CD4-positive, alpha-beta T cell treated with Interleukin-15 for 1 hour (primary cell): Measurements from ENCODE around the gene TMEM145.
"Not testable (repeated sequence)": the region's sequence is repeated elsewhere in the genome, so short reads cannot be mapped to it uniquely, and the experiment has no call there.

Experiments
- DNase-seq: peaks from one replicate; pipeline ENCODE4 v3.0.0-alpha.2; 2020

The TMEM145 gene

GRCh38 chr19:42316223-42317211, 3.4 kb downstream of the TMEM145 start:
- DNase-seq = no peak

GRCh38 chr19:42317535-42317934, 4.4 kb downstream of the TMEM145 start:
- no peak for DNase-seq

GRCh38 chr19:42322305-42322704, 9.2 kb downstream of the TMEM145 start:
- no peak for DNase-seq

- DNase-seq = no peak
Observed at GRCh38 chr19:42323473-42323851, 10.4 kb downstream of the TMEM145 start.

- no peak for DNase-seq
Observed at GRCh38 chr19:42323852-42324654, 10.9 kb downstream of the TMEM145 start.

DNA sequence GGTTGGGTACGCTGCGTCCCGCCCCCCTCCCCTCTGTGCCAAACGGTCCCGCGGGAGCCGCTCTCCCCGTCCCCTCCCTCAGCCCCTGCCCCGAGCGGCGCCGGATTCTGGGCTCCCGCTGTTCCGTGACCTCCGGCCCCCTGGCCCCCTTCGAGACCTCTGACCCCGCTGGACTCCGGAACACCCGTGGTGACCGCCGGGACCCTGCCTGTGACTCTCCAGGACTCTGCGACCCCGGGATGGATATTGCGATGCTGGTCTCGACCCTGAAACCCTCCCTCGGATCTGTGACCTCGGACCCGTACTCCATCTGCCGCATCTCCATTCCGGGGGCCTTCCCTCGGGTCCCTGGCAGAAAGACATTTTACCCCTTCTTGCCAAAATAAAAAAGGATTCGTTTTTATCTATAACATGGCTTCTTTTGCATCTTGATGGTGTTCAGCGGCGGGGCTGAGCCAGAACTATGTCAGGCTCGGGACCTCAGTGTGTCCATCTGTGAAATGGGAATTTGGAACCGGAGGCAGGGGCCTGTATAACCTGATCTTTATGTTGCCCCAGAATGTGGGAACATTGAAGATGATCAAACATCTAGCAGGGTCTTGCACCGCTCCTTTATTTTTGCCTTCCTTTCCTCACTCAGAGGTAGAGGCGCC, 11.7 kb downstream of the TMEM145 start:
- DNase-seq = no peak

DNA sequence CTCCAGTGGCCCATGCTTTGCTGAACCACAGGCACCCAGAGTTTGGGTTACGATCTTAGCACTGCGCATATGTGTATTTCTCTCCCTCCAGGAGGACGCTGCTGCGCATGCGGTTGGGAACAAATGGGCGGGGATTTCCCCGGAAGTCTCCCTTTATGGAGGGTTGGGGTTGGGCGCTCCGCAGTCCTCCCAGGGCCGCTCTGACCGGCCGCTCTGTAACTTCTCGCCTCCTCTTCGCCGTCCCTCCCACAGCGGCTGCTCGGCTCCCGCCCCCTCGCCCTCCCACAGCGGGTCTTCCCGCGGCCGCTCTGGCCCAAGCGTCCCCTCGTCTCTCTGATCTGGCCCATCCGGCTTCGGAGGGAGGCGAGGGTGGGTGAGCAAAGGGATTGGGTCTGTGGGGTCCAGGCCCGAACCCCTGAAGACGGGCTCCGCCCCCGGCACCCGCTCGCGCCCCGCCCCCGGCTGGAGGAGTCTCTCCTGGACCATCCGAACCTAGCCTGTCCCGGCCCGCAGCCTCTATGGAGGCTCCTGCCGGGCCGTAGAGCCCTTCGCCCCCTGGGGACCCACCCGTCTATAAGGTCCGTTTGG, 12.3 kb downstream of the TMEM145 start, which contains the start of gene MEGF8:
TSS of gene MEGF8 (plus strand) at position 328 of the 588 bp plus-strand sequence. CDS start 609 bp downstream, outside the sequence.
- peak; percentile 99 for DNase-seq

GRCh38 chr19:42325896-42326771, 13.0 kb downstream of the TMEM145 start:
- DNase-seq = no peak

DNA sequence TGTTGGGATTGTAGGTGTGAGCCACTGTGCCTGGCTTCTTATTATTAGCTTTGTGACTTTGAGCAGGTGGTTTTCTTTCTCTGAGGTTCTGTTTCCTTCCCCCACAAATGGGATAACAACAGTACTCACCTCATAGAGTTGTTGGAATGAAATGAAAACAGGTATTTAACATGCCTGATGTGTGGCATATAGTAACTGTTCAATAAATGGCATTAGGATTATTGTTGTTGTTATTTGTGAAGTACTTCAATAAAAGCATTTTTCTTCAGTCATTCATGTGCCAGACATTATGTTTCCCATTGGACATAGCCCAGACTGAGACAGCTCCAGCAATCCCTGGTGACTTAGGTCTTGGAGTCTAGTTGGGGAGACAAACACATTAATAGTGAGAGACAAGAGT, 13.9 kb downstream of the TMEM145 start:
- no peak for DNase-seq

GRCh38 chr19:42327381-42327780, 14.3 kb downstream of the TMEM145 start:
- no peak for DNase-seq

DNA sequence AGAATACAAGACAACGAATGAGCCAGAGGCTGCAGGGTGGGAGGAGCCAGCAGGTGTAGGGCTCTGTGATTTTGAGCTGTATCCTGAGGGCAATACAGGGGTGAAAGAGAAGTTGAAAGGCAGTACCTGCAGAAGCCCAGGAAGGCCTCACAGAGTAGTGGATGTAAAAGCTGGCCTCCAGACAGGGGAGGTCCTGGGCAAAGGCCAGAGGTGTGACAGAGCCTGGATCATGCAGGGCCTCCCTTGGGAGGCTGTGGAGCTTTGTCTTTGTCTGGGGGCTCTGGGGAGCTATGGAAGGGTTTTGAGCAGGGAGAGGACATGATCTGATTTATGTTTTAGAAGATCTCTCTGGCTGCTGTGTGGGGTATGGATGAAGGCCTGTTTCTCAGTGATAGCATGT, 15.0 kb downstream of the TMEM145 start:
- DNase-seq = no peak

DNA sequence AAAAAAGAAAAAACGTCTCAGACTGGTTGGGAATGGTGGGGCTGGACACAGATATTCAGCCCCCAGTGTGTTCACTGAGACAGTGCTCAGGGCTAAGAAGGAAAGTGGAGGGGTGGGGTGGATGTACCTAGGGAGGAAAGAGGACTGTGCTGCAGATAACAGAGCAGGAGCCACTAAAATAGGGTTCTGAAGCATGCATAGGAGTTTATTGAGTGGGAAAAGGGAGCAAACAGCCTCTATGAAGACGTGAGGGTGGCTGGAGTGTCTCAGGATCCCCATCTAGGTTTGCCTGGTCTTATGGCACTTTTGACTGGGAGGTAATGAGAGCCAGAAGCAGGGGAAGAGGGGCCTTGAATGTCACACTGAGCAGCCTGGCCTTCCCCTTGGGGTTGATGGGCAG, 15.7 kb downstream of the TMEM145 start:
- DNase-seq = no peak

DNA sequence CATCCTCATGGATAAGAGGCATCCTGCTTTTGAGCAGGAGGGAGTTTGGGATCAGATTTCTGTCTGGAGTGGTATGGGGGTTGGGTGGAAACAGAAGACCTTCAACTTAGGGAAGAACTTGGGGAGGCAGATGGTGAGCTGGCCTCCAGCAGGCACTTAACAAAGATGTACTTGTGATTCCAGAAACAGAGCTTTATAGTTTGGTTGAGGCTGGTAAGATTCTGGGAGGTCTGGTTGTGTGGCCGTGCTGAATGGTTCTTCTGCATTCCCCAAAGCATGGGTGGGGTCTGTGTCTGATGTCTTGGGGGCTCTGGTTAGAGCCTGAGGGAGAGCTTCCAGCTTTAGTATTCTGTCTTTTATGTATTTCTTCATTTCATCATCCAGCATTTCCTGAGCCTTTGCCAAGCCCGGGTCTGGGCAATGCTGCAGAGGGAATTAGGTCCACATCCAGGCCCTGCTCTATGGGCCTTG, 17.2 kb downstream of the TMEM145 start:
- DNase-seq = no peak

- DNase-seq = not testable (repeated sequence)
Observed at GRCh38 chr19:42331333-42331732, 18.2 kb downstream of the TMEM145 start.

- DNase-seq = no peak
Observed at GRCh38 chr19:42332059-42332458, 18.9 kb downstream of the TMEM145 start.

DNA sequence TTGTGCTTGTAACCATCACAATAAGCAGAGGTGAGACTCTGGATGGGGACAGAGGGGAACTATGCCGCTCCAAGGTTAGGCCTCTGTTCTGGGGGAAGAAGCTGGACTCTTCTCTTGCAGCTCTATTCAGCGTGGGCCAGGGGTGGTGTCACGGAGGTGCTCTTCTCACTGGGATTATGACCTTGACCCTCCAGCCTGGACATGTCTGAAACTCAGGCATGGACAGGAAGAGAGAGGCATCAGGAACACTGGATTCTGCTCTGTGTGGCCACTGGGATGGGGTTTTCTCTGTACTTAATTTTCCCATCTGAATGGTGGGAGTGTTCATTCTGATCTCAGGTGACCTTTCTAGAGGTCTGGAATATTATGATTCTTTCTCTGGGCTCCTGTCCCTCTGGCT, 19.9 kb downstream of the TMEM145 start:
- no peak for DNase-seq

DNA sequence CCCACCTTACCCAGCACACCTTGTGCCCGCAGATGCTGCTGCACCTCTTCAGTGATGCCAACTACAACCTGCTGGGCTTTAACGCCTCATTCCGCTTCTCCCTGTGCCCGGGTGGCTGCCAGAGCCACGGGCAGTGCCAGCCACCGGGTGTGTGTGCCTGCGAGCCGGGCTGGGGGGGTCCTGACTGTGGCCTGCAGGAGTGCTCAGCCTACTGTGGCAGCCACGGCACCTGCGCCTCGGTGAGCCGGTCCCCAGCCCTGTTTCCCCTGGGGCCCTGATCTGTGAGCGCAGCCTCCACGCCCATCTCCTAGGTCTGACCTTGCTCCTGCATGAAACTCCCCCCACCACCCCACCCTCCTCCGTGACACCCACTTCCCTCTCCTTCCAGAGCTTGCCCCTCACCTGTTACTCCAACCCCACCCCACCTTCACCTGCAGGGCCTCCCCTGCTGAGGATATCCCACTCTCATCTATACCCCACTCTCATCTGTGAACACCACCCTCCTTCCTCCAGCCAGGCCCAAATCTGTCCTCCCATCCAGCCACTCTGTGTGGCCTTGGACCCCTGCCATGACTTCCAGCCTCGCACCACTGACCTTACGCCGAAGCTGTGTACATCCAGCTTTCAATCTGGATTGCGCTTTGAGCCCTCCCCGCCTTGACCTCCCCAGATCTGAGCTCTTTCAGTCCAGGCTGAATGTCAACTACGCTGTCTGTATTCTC, 21.0 kb downstream of the TMEM145 start:
- DNase-seq = no peak

DNA sequence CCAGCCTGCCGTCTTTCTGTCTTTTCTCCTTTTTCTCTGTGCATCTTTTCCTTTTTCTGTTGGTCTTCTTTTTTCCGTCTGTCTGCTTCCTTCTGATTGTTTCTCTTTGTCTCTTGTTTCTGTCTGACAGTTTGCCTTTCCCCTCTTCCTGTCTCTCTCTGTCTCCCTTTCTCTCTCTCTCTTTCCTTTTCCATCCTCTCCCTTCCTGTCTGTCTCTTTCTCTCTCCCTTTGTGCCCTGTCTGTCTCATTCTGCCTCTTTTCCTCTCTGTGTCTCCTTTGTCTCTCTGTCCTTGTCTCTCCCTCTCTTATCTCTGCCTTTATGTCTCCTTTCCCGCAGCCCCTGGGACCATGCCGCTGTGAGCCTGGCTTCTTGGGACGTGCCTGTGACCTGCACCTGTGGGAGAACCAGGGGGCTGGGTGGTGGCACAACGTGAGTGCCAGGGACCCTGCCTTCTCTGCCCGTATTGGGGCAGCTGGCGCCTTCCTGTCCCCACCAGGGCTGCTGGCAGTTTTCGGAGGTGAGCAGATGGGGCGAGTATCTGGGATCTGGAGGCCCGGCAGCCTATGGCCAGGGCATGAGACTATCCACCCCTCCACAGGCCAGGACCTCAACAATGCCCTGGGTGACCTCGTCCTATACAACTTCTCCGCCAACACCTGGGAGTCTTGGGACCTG, 21.7 kb downstream of the TMEM145 start:
- no peak for DNase-seq

- no peak for DNase-seq
Observed at GRCh38 chr19:42335374-42335936, 22.3 kb downstream of the TMEM145 start.

DNA sequence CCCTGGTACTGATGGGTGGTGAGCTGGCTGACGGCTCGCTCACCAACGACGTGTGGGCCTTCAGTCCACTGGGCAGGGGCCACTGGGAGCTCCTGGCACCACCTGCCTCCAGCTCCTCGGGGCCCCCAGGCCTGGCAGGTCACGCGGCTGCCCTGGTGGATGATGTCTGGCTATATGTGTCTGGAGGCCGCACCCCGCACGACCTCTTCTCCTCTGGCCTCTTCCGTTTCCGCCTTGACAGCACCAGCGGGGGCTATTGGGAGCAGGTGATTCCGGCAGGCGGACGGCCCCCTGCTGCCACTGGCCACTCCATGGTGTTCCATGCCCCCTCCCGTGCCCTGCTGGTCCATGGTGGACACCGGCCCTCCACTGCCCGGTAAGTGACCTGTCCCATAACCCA, 22.9 kb downstream of the TMEM145 start:
- DNase-seq = no peak
